AG09319 (cell line): ENCODE results near the gene BNIP5.

Experiments used
- DNase-seq: peaks from one replicate; pipeline ENCODE4 v3.0.0-alpha.2; 2010; ENCODE audit warnings: low read depth; ENCODE audit errors: extremely low read depth
- CTCF ChIP-seq: IDR thresholded peaks from 2 replicates; pipeline ENCODE4 v1.5.1; 2011; ENCODE audit warnings: low read depth, mild to moderate bottlenecking, inconsistent platforms, low read length, moderate library complexity

Gene BNIP5

DNA sequence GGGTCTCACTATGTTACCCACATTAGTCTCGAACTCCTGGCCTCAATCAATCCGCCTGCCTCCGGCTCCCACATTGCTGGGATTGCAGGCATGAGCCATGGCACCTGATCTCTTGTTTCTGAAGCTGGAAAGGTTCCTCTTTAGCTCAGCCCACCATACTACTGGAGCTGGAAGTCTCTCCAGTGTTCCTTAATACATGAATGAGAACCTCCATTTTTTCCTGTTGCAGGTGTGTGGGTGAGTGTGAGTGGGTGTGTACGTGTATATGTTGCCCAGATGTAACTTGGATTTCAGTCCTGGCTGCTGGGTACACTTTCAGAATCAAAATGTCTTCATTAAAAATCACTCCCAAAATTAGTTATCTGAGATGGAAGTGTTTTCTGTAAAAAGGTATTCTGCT, 55.7 kb downstream of the BNIP5 start:
- DNase-seq = no peak

GRCh38 chr6:36280467-36280866, 56.2 kb downstream of the BNIP5 start:
- no peak for DNase-seq
- TF ChIP-seq CTCF = no peak

More for the DNA sequence above, 55.7 kb downstream of the BNIP5 start:
- TF ChIP-seq CTCF = no peak

GRCh38 chr6:36277946-36278470, 58.7 kb downstream of the BNIP5 start:
- no peak for DNase-seq
- no peak for TF ChIP-seq CTCF

DNA sequence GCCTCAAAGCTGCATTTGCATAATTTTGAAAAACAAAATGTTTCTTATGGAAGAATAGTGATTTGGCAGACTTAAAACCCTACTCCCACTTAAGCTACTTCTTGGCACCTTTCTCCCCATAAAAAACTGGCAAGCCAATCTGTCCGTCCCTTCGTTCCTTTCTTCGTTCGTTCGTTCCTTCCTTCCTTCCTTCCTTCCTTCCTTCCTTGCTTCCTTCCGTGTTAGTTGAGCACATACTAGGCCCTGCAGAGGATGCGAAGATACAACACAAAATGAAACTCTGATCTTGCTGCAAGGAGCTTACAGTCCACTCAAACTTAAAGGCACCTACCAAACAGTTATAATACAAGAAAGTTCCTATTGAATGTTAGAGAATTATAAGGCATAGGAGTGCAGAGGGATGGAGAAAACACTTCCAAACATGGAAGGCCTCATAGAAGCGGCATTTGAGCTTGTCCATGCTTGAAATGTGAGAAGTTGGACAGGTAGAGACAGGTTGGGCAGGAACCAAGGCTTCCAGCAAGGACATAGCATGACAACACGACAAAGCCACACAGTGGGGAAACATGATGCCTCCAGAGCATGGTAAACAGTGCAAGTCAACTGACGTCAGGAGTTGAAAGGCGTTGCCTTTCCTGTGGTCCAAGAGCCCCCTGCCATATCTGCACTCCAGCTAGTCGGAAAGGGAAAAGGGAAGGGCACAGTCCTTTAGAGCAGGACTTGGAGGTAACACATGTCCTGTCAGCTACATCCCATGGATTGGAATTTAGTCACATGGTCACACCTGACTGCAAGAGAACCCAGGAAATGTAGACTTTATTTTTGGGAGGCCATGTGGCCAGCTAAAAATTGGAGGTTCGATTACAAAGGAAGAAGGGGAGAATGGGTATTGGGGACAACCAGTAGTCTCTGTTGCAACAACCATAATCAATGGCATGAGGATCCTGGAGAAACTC, 59.8 kb downstream of the BNIP5 start:
- DNase-seq = no peak
- no peak for TF ChIP-seq CTCF

DNA sequence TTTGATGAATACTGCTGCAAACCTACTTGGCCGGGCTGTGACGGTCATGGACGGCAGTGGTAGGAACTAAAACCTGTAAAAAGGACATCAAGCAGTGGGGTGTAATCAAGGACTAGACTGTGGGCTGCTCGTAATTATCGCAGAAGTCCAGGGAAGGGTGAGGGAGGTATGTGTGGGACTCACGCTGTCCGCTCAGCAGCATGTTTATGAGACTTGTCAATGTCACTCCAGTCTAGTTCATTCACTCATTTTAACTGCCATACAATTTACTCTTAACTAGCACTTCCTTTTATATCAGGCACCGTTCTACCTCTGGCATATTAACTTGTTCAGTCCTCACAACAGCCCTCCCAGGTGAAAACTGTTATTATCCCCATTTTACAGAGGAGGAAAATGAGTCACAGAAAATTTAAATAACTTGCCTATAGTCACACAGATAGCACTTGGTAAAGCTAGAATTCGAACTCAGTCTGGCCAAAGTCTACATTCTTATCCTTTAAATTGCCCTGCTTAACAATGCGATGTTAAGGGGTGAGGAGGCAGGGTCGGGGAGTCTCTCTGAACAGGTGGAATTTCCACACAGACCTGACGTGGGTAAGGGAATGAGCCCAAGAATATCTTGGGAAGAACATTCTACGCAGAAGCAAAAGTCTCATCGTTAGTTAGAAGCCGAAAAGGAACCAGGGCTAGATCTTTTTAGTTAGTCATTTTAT, 62.7 kb downstream of the BNIP5 start:
- DNase-seq = no peak
- TF ChIP-seq CTCF = no peak

GRCh38 chr6:36273067-36273466, 63.6 kb downstream of the BNIP5 start:
- TF ChIP-seq CTCF = no peak
- no peak for DNase-seq

DNA sequence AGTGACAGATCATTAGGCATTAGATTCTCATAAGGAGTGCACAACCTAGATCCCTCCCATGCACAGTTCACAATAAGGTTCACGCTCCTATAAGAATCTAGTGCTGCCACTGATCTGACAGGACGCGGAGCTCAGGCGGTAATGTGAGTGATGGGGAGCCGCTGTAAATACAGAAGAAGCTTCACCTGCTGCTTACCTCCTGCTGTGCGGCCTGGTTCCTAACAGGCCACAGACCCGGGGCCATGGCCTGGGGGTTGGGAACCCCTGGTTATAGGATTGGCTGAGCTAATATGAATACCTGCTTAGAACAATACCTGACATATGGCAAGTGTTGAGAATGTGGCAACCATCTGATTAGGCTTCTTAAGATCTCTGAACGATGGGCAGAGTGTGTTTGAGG, 64.5 kb downstream of the BNIP5 start:
- TF ChIP-seq CTCF = no peak
- no peak for DNase-seq
